Neuronal stem cell (in vitro differentiated cells): ENCODE results near the gene DEUP1.

Source experiments
- DNase-seq: peaks from one replicate; pipeline ENCODE4 v3.0.0-alpha.2; 2013; ENCODE audit warnings: low spot score
- H2AFZ ChIP-seq: one replicate; pipeline ENCODE4 v1.6.1; 2013; ENCODE audit warnings: mild to moderate bottlenecking, low read length, inconsistent platforms
- H2AK5ac ChIP-seq: 2 replicates; pipeline ENCODE4 v1.6.1; 2013; ENCODE audit warnings: low read depth, mild to moderate bottlenecking, inconsistent platforms, low read length, moderate library complexity, mixed read lengths
- H2BK120ac ChIP-seq: 2 replicates; pipeline ENCODE4 v1.6.1; 2013; ENCODE audit warnings: low read depth, mild to moderate bottlenecking, inconsistent platforms, low read length, moderate library complexity, mixed read lengths
- H2BK12ac ChIP-seq: one replicate; pipeline ENCODE4 v1.6.1; 2013; ENCODE audit warnings: low read length, inconsistent platforms
- H2BK15ac ChIP-seq: 2 replicates; pipeline ENCODE4 v1.6.1; 2013; ENCODE audit warnings: mild to moderate bottlenecking, low read length, inconsistent platforms, mixed read lengths
- H2BK5ac ChIP-seq: one replicate; pipeline ENCODE4 v1.6.1; 2013; ENCODE audit warnings: inconsistent platforms, mild to moderate bottlenecking, low read length, moderate library complexity
- H3K14ac ChIP-seq: one replicate; pipeline ENCODE4 v1.6.1; 2013; ENCODE audit warnings: low read length, inconsistent platforms
- H3K18ac ChIP-seq: 2 replicates; pipeline ENCODE4 v1.6.1; 2013; ENCODE audit warnings: low read length, inconsistent platforms
- H3K23ac ChIP-seq: 2 replicates; pipeline ENCODE4 v1.6.1; 2013; ENCODE audit warnings: low read depth, mild to moderate bottlenecking, mixed read lengths, low read length, inconsistent platforms; ENCODE audit not compliant: poor library complexity
- H3K27ac ChIP-seq: replicated peaks from 3 replicates; pipeline ENCODE4 v1.5.1; 2013; ENCODE audit warnings: low read length, inconsistent platforms
- H3K27me3 ChIP-seq, 3 experiments: 2 replicates each; pipeline ENCODE4 v1.6.1; 2013; ENCODE audit warnings: low read length in 3 of 3, mild to moderate bottlenecking in 2 of 3, inconsistent platforms in 1 of 3, low read depth in 1 of 3, mixed read lengths in 1 of 3, moderate library complexity in 1 of 3; ENCODE audit not compliant: control insufficient read depth in 3 of 3, insufficient read depth in 3 of 3
- H3K36me3 ChIP-seq, 2 donors: replicated peaks in 1 of 2; 2 replicates each; pipeline ENCODE4 v1.6.1; 2013; ENCODE audit warnings: low read length in 2 of 2; ENCODE audit not compliant: control insufficient read depth in 2 of 2, insufficient read depth in 2 of 2
- H3K4ac ChIP-seq: 2 replicates; pipeline ENCODE4 v1.6.1; 2013; ENCODE audit warnings: inconsistent platforms, mild to moderate bottlenecking, low read length, moderate library complexity
- H3K4me1 ChIP-seq, 2 donors: 1 replicate in 1 of 2; 2 replicates in 1 of 2; pipeline ENCODE4 v1.6.1; 2013; ENCODE audit warnings: low read length in 2 of 2, low read depth in 1 of 2; ENCODE audit not compliant: control insufficient read depth in 2 of 2, insufficient read depth in 1 of 2
- H3K4me2 ChIP-seq: one replicate; pipeline ENCODE4 v1.6.1; 2013; ENCODE audit warnings: mild to moderate bottlenecking, low read length, inconsistent platforms; ENCODE audit not compliant: insufficient read depth, poor library complexity, severe bottlenecking
- H3K4me3 ChIP-seq, 2 donors: 2 replicates each; pipeline ENCODE4 v1.5.1; 2013; ENCODE audit warnings: low read length in 2 of 2, mild to moderate bottlenecking in 2 of 2, inconsistent platforms in 1 of 2, moderate library complexity in 1 of 2
- H3K79me1 ChIP-seq: one replicate; pipeline ENCODE4 v1.6.1; 2013; ENCODE audit warnings: low read depth, mild to moderate bottlenecking, inconsistent platforms, low read length, moderate library complexity
- H3K9ac ChIP-seq: one replicate; pipeline ENCODE4 v1.6.1; 2013; ENCODE audit warnings: mild to moderate bottlenecking, low read depth, low read length, inconsistent platforms; ENCODE audit not compliant: poor library complexity
- H3K9me3 ChIP-seq, 2 donors: replicated peaks in 1 of 2; 2 replicates each; pipeline versions ENCODE3 to v1.6.1; 2013; ENCODE audit warnings: low read length in 2 of 2, mild to moderate bottlenecking in 2 of 2, inconsistent platforms in 1 of 2, low read depth in 1 of 2, mixed read lengths in 1 of 2, moderate library complexity in 1 of 2; ENCODE audit not compliant: control insufficient read depth in 2 of 2, insufficient read depth in 1 of 2
- H4K8ac ChIP-seq: one replicate; pipeline ENCODE4 v1.6.1; 2013; ENCODE audit warnings: low read depth, mild to moderate bottlenecking, inconsistent platforms, low read length, moderate library complexity
- H4K91ac ChIP-seq: one replicate; pipeline ENCODE4 v1.6.1; 2013; ENCODE audit warnings: low read length, low read depth, mild to moderate bottlenecking, inconsistent platforms; ENCODE audit not compliant: poor library complexity
- WGBS, 2 donors: extraction: QIAGEN DNeasy Blood & Tissue Kit; methylation state at CpG; one replicate each; pipeline ENCODE4 v1.1.7; 2013; ENCODE audit warnings: missing lambda C conversion rate in 2 of 2, mixed read lengths in 1 of 2; ENCODE audit not compliant: insufficient read length in 2 of 2, insufficient replicate concordance in 1 of 2; ENCODE audit errors: extremely low coverage in 2 of 2; 5-methylcytosine and 5-hydroxymethylcytosine counted together

DEUP1 gene

GRCh38 chr11:93476796-93477195, 146.3 kb downstream of the DEUP1 start:
- Histone ChIP-seq H2BK12ac (no peak overlapping the region), H3K4me1 (peaks cover 19 to 26% of the 10 kb centered on the region in 2 donors), H3K36me3 (no peaks in the 10 kb centered on the region), H3K9me3 (peaks cover 5 to 6% of the 10 kb centered on the region in 2 donors), H4K8ac (no peak overlapping the region), H3K4me3 (no peak overlapping the region), H3K4me2 (no peak overlapping the region), H3K27me3 (no peaks in the 10 kb centered on the region), H3K23ac (no peak overlapping the region), H2BK15ac (no peak overlapping the region), H3K9ac (no peak overlapping the region), H4K91ac (no peak overlapping the region), H2AFZ (no peak overlapping the region), H2AK5ac (no peak overlapping the region), H3K79me1 (peaks cover 3% of the 10 kb centered on the region), H2BK5ac (peak overlapping the region; percentile 75), H2BK120ac (no peak overlapping the region), H3K18ac (no peak overlapping the region), H3K27ac (peak overlapping the region; percentile 97), H3K4ac (no peak overlapping the region), H3K14ac (no peak overlapping the region)
- no CpG with 5 or more reads among the region's 3 CpGs for WGBS, 2 donors
- no peak for DNase-seq

GRCh38 chr11:93477684-93478234, 147.2 kb downstream of the DEUP1 start:
- H3K14ac ChIP-seq = no peak overlapping the region
- no peak overlapping the region for H4K8ac ChIP-seq
- no peak overlapping the region for H3K9ac ChIP-seq
- H3K4me2 ChIP-seq = peak overlapping the region; percentile 66
- no peak overlapping the region for H2BK12ac ChIP-seq
- no peak overlapping the region for H3K4ac ChIP-seq
- H3K4me1 ChIP-seq = peaks cover 19 to 28% of the 10 kb centered on the region in 2 donors
- H3K79me1 ChIP-seq = peaks cover 3% of the 10 kb centered on the region
- no peaks in the 10 kb centered on the region for H3K36me3 ChIP-seq
- peak; percentile 88 for DNase-seq
- peak overlapping the region; percentile 75 for H2BK5ac ChIP-seq
- no CpG with 5 or more reads among the region's 11 CpGs for WGBS, 2 donors
- no peak overlapping the region for H4K91ac ChIP-seq
- H2BK15ac ChIP-seq = no peak overlapping the region
- peaks cover 5 to 6% of the 10 kb centered on the region in 2 donors for H3K9me3 ChIP-seq
- no peak overlapping the region for H3K23ac ChIP-seq
- H2BK120ac ChIP-seq = no peak overlapping the region
- H3K4me3 ChIP-seq = no peak overlapping the region
- H2AK5ac ChIP-seq = no peak overlapping the region
- H3K27ac ChIP-seq = peak overlapping the region; percentile 97
- H3K18ac ChIP-seq = no peak overlapping the region
- peak overlapping the region; percentile 39 for H2AFZ ChIP-seq
- no peaks in the 10 kb centered on the region for H3K27me3 ChIP-seq

DNA sequence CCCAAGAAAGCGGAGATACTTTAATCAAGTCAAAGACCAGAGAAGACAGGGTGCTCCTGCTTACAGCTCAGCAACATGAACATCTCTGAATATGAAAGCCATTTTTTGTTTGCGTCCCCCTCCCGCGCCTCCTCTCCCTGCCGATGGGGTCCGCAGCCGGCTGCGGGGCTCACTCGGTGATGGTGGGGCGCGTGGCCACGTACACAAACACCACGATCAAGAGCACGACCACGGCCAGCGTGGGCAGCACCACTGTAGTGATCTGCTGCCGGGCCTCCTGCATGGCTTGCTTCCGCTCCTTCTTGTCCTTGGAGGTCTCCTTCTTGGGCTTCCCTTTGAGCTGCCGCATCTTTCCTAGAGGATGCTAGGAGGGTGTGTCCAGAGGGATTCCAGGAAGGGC, 148.3 kb downstream of the DEUP1 start:
- H4K91ac ChIP-seq = peak overlapping the region; percentile 99
- no peak overlapping the region for H3K14ac ChIP-seq
- WGBS, 2 donors = no CpG with 5 or more reads among the region's 19 CpGs

GRCh38 chr11:93480256-93480655, 149.7 kb downstream of the DEUP1 start:
- Histone ChIP-seq H3K4me1 (peaks cover 23 to 35% of the 10 kb centered on the region in 2 donors), H2BK12ac (peak overlapping the region; percentile 79), H3K9ac (no peak overlapping the region), H3K27ac (no peak overlapping the region), H2BK5ac (no peak overlapping the region), H3K36me3 (no peaks in the 10 kb centered on the region), H3K9me3 (peaks cover under 1% of the 10 kb centered on the region in 2 donors), H2BK120ac (no peak overlapping the region), H4K8ac (no peak overlapping the region), H2AK5ac (peak overlapping the region; percentile 88), H4K91ac (peak overlapping the region; percentile 59), H2AFZ (no peak overlapping the region), H3K14ac (no peak overlapping the region), H2BK15ac (peak overlapping the region; percentile 71), H3K4ac (no peak overlapping the region), H3K4me2 (no peak overlapping the region), H3K18ac (peak overlapping the region; percentile 80), H3K4me3 (no peak overlapping the region), H3K79me1 (peaks cover 6% of the 10 kb centered on the region), H3K23ac (no peak overlapping the region), H3K27me3 (no peaks in the 10 kb centered on the region)
- whole genome bisulfite sequencing, 2 donors = no CpG with 5 or more reads among the region's 6 CpGs
- DNase-seq = no peak

More for the DNA sequence above, 148.3 kb downstream of the DEUP1 start:
- peak overlapping the region; percentile 40 for H3K23ac ChIP-seq
- H3K18ac ChIP-seq = peak overlapping the region; percentile 98
- H3K36me3 ChIP-seq = no peaks in the 10 kb centered on the region
- peak overlapping the region; percentile 94 for H2AK5ac ChIP-seq
- no peak overlapping the region for H3K4me2 ChIP-seq
- peak overlapping the region; percentile 95 for H2BK5ac ChIP-seq
- peak overlapping the region; percentile 97 for H3K27ac ChIP-seq
- no peak overlapping the region for H2AFZ ChIP-seq
- H4K8ac ChIP-seq = peak overlapping the region; percentile 97
- H3K9me3 ChIP-seq = peaks cover 5 to 6% of the 10 kb centered on the region in 2 donors
- H3K4me1 ChIP-seq = peaks cover 25 to 36% of the 10 kb centered on the region in 2 donors
- peak overlapping the region; percentile 96 for H3K4ac ChIP-seq
- H3K27me3 ChIP-seq = no peaks in the 10 kb centered on the region
- no peak overlapping the region for H3K9ac ChIP-seq
- H2BK120ac ChIP-seq = peak overlapping the region; percentile 79
- H2BK12ac ChIP-seq = peak overlapping the region; percentile 97
- DNase-seq = no peak
- peak overlapping the region; percentile 71 for H2BK15ac ChIP-seq
- no peak overlapping the region for H3K4me3 ChIP-seq
- peaks cover 4% of the 10 kb centered on the region for H3K79me1 ChIP-seq
